ENCODE data around the gene RSPH6A.

The RSPH6A gene

GRCh38 chr19:45824531-45825262 lies 9.6 kb upstream of the RSPH6A start:
- DNase-seq: no peak

GRCh38 chr19:45824041-45824471 lies 8.9 kb upstream of the RSPH6A start:
- DNase-seq: no peak

- DNase-seq: no peak
Measured at GRCh38 chr19:45823182-45823581, 8.1 kb upstream of the RSPH6A start.

- no peak for DNase-seq
Measured at GRCh38 chr19:45822716-45823115, 7.6 kb upstream of the RSPH6A start.

GRCh38 chr19:45821570-45821969 lies 6.5 kb upstream of the RSPH6A start:
- DNase-seq: no peak

GRCh38 chr19:45821103-45821521 lies 6.0 kb upstream of the RSPH6A start:
- no peak for DNase-seq

- no peak for DNase-seq
Measured at GRCh38 chr19:45820413-45821102, 5.5 kb upstream of the RSPH6A start.

- no peak for DNase-seq
Measured at GRCh38 chr19:45819769-45820168, 4.7 kb upstream of the RSPH6A start.

- DNase-seq: no peak
Measured at GRCh38 chr19:45817725-45818301, 2.7 kb upstream of the RSPH6A start.

GRCh38 chr19:45817010-45817724 lies 2.1 kb upstream of the RSPH6A start:
- peak; percentile 70 for DNase-seq

GRCh38 chr19:45816236-45817009 lies 1.3 kb upstream of the RSPH6A start:
- DNase-seq: no peak

- DNase-seq: no peak
Measured at GRCh38 chr19:45815481-45816216, 541 bp upstream of the RSPH6A start.

- no peak for DNase-seq
Measured at GRCh38 chr19:45814166-45814780, 835 bp downstream of the RSPH6A start.

GRCh38 chr19:45812297-45812696 lies 2.8 kb downstream of the RSPH6A start:
- DNase-seq: no peak

- DNase-seq: no peak
Measured at GRCh38 chr19:45809643-45810159, 5.4 kb downstream of the RSPH6A start.

GRCh38 chr19:45805719-45806118 lies 9.4 kb downstream of the RSPH6A start:
- DNase-seq: no peak

GRCh38 chr19:45804959-45805230 lies 10.2 kb downstream of the RSPH6A start:
- no peak for DNase-seq

GRCh38 chr19:45804140-45804958 lies 10.8 kb downstream of the RSPH6A start:
- no peak for DNase-seq

- DNase-seq: no peak
Measured at GRCh38 chr19:45801603-45802175, 13.4 kb downstream of the RSPH6A start.

GRCh38 chr19:45800070-45800553 lies 15.0 kb downstream of the RSPH6A start:
- DNase-seq: no peak
